A549 (cell line): ENCODE data around the gene GPHB5. TPM values are rescaled to one million over a fixed set of nuclear protein-coding genes. Genes with fewer than 3 reads are reported as not detected.

Experiments
- ATAC-seq, 2 experiments: fragments of 200-7000 bp in 1 of 2; fragments of >200 bp in 1 of 2; cut with Nextera tagmentation in 1 of 2; cut with Tn5 transposase in 1 of 2; 3 replicates each; pipeline versions ENCODE4 v1.8.0 to v1.9.1; 2018 to 2020; ENCODE audit warnings: mild to moderate bottlenecking in 1 of 2, moderate library complexity in 1 of 2
- CTCF ChIA-PET: fragments of 300-600 bp; sonication (Branson Sonifier 250); formaldehyde crosslinking; extraction: SDS; loops from one replicate; lab custom pipeline; 2021; ENCODE audit warnings: antibody characterized with exemption, inconsistent platforms; lab: Yijun Ruan, JAX
- POLR2A ChIA-PET: fragments of 350-600 bp; formaldehyde crosslinking; extraction: SDS; loops from one replicate; lab custom pipeline; 2021; ENCODE audit warnings: antibody characterized with exemption, inconsistent platforms; lab: Yijun Ruan, JAX
- DNase-seq, 2 experiments: peaks; one replicate each; pipeline versions ENCODE4 v3.0.0 to v3.0.0-alpha.2; 2011 to 2016; ENCODE audit warnings: low read depth in 1 of 2, low spot score in 1 of 2
- FAIRE-seq: peaks from 2 replicates; lab custom pipeline; 2011; peaks lifted over from hg19 to GRCh38; lab: Jason Lieb, UNC
- H3K27ac ChIP-seq, 2 experiments: fragments of >200 bp; sonication (Bioruptor Twin); formaldehyde crosslinking; 3 replicates each; pipeline ENCODE4 v1.5.1; 2016 to 2017
- H3K4me1 ChIP-seq: fragments of >200 bp; sonication (Bioruptor Twin); formaldehyde crosslinking; 3 replicates; pipeline ENCODE4 v1.6.1; 2016
- H3K4me2 ChIP-seq: fragments of >200 bp; sonication (Bioruptor Twin); formaldehyde crosslinking; 3 replicates; pipeline ENCODE4 v1.6.1; 2016
- H3K4me3 ChIP-seq: fragments of >200 bp; sonication (Bioruptor Twin); formaldehyde crosslinking; 3 replicates; pipeline ENCODE4 v1.5.1; 2016
- H3K9me3 ChIP-seq: fragments of >200 bp; sonication (Bioruptor Twin); formaldehyde crosslinking; 3 replicates; pipeline ENCODE4 v1.6.1; 2016
- ATOH8 ChIP-seq: fragments of 250-450 bp; sonication (Bioruptor Pico); IDR thresholded peaks from 2 replicates; pipeline ENCODE4 v1.5.0; 2020; ENCODE audit warnings: low read depth, mild to moderate bottlenecking, moderate library complexity
- BCL3 ChIP-seq: fragments of >200 bp; sonication (Bioruptor Twin); formaldehyde crosslinking; IDR thresholded peaks from 3 replicates; pipeline ENCODE4 v1.6.1; 2016
- E2F6 ChIP-seq: IDR thresholded peaks from 2 replicates; pipeline ENCODE4 v1.6.1; 2012; ENCODE audit warnings: low read depth, borderline replicate concordance
- ELK1 ChIP-seq: fragments of 150-350 bp; IDR thresholded peaks from 2 replicates; pipeline ENCODE4 v1.6.1; 2014; ENCODE audit warnings: low read depth, mild to moderate bottlenecking, low read length
- FOSB ChIP-seq: fragments of 250-450 bp; sonication (Bioruptor Pico); IDR thresholded peaks from 2 replicates; pipeline ENCODE4 v1.5.0; 2020; ENCODE audit warnings: mild to moderate bottlenecking, moderate library complexity
- HDAC2 ChIP-seq: fragments of 200-600 bp; sonication (generic); IDR thresholded peaks from 2 replicates; pipeline ENCODE4 v1.6.1; 2016
- HES2 ChIP-seq: fragments of >200 bp; sonication (Bioruptor Twin); formaldehyde crosslinking; IDR thresholded peaks from 2 replicates; pipeline ENCODE4 v1.6.1; 2016
- HEYL ChIP-seq: fragments of 250-450 bp; sonication (Bioruptor Pico); IDR thresholded peaks from 2 replicates; pipeline ENCODE4 v1.8.0; 2021; ENCODE audit warnings: mild to moderate bottlenecking, moderate library complexity
- HMGXB4 ChIP-seq: fragments of 250-450 bp; sonication (Bioruptor Pico); IDR thresholded peaks from 2 replicates; pipeline ENCODE4 v1.5.0; 2021; ENCODE audit warnings: mild to moderate bottlenecking, moderate library complexity, borderline replicate concordance
- HOXB5 ChIP-seq: fragments of 250-450 bp; sonication (Bioruptor Pico); IDR thresholded peaks from 2 replicates; pipeline ENCODE4 v1.5.0; 2020; ENCODE audit warnings: mild to moderate bottlenecking, moderate library complexity
- KDM5A ChIP-seq: fragments of 200-600 bp; sonication (generic); IDR thresholded peaks from 2 replicates; pipeline ENCODE4 v1.6.1; 2016; ENCODE audit warnings: antibody characterized with exemption, mild to moderate bottlenecking
- MAZ ChIP-seq: fragments of 150-350 bp; IDR thresholded peaks from 2 replicates; pipeline ENCODE4 v1.6.1; 2014; ENCODE audit warnings: antibody characterized with exemption, low read depth, low read length, borderline replicate concordance
- NFE2L2 ChIP-seq: fragments of 150-350 bp; conservative IDR thresholded peaks from 2 replicates; pipeline ENCODE4 v1.6.1; 2014; ENCODE audit warnings: low read length
- NPAS2 ChIP-seq: fragments of 250-450 bp; sonication (Bioruptor Pico); IDR thresholded peaks from 2 replicates; pipeline ENCODE4 v1.8.0; 2022; ENCODE audit warnings: mild to moderate bottlenecking, moderate library complexity, borderline replicate concordance
- PBX3 ChIP-seq: IDR thresholded peaks from 2 replicates; pipeline ENCODE4 v1.6.1; 2012
- RAD21 ChIP-seq, 2 experiments: fragments of >200 bp in 1 of 2; sonication (Bioruptor Twin) in 1 of 2; formaldehyde crosslinking in 1 of 2; IDR thresholded peaks in 1 of 2; conservative IDR thresholded peaks in 1 of 2; 2 replicates in 1 of 2; 3 replicates in 1 of 2; pipeline ENCODE4 v1.6.1; 2012 to 2018; ENCODE audit warnings: inconsistent platforms in 1 of 2
- RCOR1 ChIP-seq: fragments of 150-350 bp; IDR thresholded peaks from 2 replicates; pipeline ENCODE4 v1.6.1; 2014; ENCODE audit warnings: antibody characterized with exemption, low read length, low read depth
- RNF2 ChIP-seq: fragments of 200-600 bp; sonication (generic); IDR thresholded peaks from 2 replicates; pipeline ENCODE4 v1.6.1; 2016; ENCODE audit warnings: low read depth, mild to moderate bottlenecking, antibody characterized with exemption, moderate library complexity, borderline replicate concordance
- SMC3 ChIP-seq: fragments of >200 bp; sonication (Bioruptor Twin); formaldehyde crosslinking; IDR thresholded peaks from 3 replicates; pipeline ENCODE4 v1.6.1; 2018; ENCODE audit warnings: inconsistent platforms
- TFCP2L1 ChIP-seq: fragments of 250-450 bp; sonication (Bioruptor Pico); IDR thresholded peaks from 2 replicates; pipeline ENCODE4 v1.5.0; 2021; ENCODE audit warnings: mild to moderate bottlenecking
- USF2 ChIP-seq: fragments of 450-650 bp; IDR thresholded peaks from 2 replicates; pipeline ENCODE4 v1.6.1; 2014; ENCODE audit warnings: antibody characterized with exemption
- ZNF302 ChIP-seq: fragments of 250-450 bp; sonication (Bioruptor Pico); IDR thresholded peaks from 2 replicates; pipeline ENCODE4 v1.9.0; 2021; ENCODE audit warnings: inconsistent platforms, mild to moderate bottlenecking, moderate library complexity
- ZSCAN20 ChIP-seq: fragments of 250-450 bp; sonication (Bioruptor Pico); IDR thresholded peaks from 2 replicates; pipeline ENCODE4 v1.8.0; 2022; ENCODE audit warnings: mild to moderate bottlenecking, moderate library complexity
- WGBS: methylation state at CpG from one replicate; pipeline ENCODE4 v1.1.6; 2017; ENCODE audit errors: missing lambda C conversion rate; 5-methylcytosine and 5-hydroxymethylcytosine counted together
- polyA plus RNA-seq, 4 experiments: library from polyadenylated mRNA; depleted of rRNA in 3 of 4; stranded (reverse); fragments of >200 nt; fragmentation: RNase III in 1 of 4; extraction: RNeasy Plus Mini Kit Qiagen cat#74134 plus additional on column Dnase treatment in 1 of 4; gene quantifications; 2 replicates in 3 of 4; 3 replicates in 1 of 4; pipeline ENCODE4 v1.2.3, GENCODE V29; 2011 to 2017

Gene GPHB5
- polyA plus RNA-seq, 2 of the 4 experiments (the other 2 are of a cell fraction) = not detected

- TF ChIP-seq HOXB5 = no peak
- no peak for TF ChIP-seq HEYL (CRISPR knock-in tag)
- TF ChIP-seq HES2 = no peak
- no peak for TF ChIP-seq HDAC2
- no peak for TF ChIP-seq MAZ
- TF ChIP-seq BCL3 = no peak
- no peak for TF ChIP-seq NFE2L2
- no peak for TF ChIP-seq RCOR1
- no peak for TF ChIP-seq FOSB (CRISPR knock-in tag)
- no peak for TF ChIP-seq ZNF302 (CRISPR knock-in tag)
- no peak for TF ChIP-seq ELK1
- TF ChIP-seq PBX3 = no peak
- no peak for TF ChIP-seq E2F6
- no peak for TF ChIP-seq ZSCAN20 (CRISPR knock-in tag)
- TF ChIP-seq SMC3 = no peak
- TF ChIP-seq NPAS2 = no peak
- no peak for TF ChIP-seq RAD21 (conservative IDR thresholded peaks at IDR 0.05 in 1 of 2, IDR thresholded peaks at IDR 0.05 in 1 of 2)
- no peak for TF ChIP-seq KDM5A
- no peak for FAIRE-seq
- WGBS = 52% methylated on average over 10 of the region's 10 CpGs
These were observed 16.7 kb downstream of the GPHB5 start for GRCh38 chr14:63301891-63302534.

GRCh38 chr14:63300854-63301253, 17.9 kb downstream of the GPHB5 start:
- no peak overlapping the region for H3K27ac ChIP-seq
- WGBS = 13% methylated on average over 2 of the region's 2 CpGs
- CTCF ChIA-PET = interaction anchor here (1.4 kb wide), 1 partner anchor 1138 kb away, joined by 4 read pairs; no protein-coding TSS in a partner anchor
- H3K4me3 ChIP-seq = no peak overlapping the region
- no peaks in the 10 kb centered on the region for H3K4me1 ChIP-seq
- ATAC-seq (no peak), FAIRE-seq (no peak), DNase-seq (no peak)
- H3K4me2 ChIP-seq = no peak overlapping the region
- H3K9me3 ChIP-seq = no peaks in the 10 kb centered on the region
- TF ChIP-seq ATOH8 (CRISPR knock-in tag) (no peak), RNF2 (no peak), KDM5A (no peak), HMGXB4 (CRISPR knock-in tag) (no peak), USF2 (no peak), TFCP2L1 (CRISPR knock-in tag) (no peak), NPAS2 (no peak)
- POLR2A ChIA-PET = no interaction called here

More at GRCh38 chr14:63301891-63302534, 16.7 kb downstream of the GPHB5 start:
- Histone ChIP-seq H3K27ac (no peak overlapping the region), H3K4me2 (no peak overlapping the region), H3K4me1 (no peaks in the 10 kb centered on the region), H3K9me3 (no peaks in the 10 kb centered on the region), H3K4me3 (no peak overlapping the region)
- ATAC-seq (no peak), DNase-seq (no peak)
- ChIA-PET POLR2A (no interaction called here), CTCF (no interaction called here)
